NCI-H524 treated with DMSO at 0.1 percent for 48 hours (cell line): ENCODE measurements around the gene KIF17.
"Not testable (repeated sequence)": the region's sequence is repeated elsewhere in the genome, so short reads cannot be mapped to it uniquely, and the experiment has no call there.

Experiments
- DNase-seq: peaks from one replicate; lab custom pipeline; 2025; lab: John Stamatoyannopoulos, UW

Gene KIF17

DNA sequence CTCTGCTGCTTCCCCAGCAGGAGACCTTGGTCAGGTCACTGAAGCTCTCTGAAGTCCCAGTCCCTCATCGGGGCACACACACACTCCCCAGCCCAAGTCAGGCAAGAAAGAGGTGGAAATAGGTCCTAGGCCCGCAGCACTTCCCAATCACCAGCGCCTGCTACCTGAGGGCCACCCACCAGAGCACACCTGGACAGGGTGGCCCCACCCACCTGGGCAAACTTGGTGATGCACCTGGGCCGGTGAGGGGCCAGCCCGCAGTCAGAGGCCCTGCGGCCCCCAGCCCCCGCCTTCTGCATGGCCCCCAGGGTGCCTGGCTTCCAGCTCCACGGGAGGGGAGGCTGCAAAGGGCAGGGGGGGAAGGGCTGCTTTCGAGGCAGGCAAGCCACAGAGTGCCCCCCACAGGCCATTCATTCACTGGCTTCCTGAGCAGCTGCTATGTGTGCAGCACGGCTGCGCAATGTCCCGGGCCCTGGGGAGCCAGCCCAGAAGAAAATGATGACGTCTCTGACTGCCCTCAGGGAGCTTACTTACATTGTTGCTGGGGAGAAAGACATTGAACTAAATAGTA lies 10.0 kb upstream of the KIF17 start:
- DNase-seq, result no peak

DNA sequence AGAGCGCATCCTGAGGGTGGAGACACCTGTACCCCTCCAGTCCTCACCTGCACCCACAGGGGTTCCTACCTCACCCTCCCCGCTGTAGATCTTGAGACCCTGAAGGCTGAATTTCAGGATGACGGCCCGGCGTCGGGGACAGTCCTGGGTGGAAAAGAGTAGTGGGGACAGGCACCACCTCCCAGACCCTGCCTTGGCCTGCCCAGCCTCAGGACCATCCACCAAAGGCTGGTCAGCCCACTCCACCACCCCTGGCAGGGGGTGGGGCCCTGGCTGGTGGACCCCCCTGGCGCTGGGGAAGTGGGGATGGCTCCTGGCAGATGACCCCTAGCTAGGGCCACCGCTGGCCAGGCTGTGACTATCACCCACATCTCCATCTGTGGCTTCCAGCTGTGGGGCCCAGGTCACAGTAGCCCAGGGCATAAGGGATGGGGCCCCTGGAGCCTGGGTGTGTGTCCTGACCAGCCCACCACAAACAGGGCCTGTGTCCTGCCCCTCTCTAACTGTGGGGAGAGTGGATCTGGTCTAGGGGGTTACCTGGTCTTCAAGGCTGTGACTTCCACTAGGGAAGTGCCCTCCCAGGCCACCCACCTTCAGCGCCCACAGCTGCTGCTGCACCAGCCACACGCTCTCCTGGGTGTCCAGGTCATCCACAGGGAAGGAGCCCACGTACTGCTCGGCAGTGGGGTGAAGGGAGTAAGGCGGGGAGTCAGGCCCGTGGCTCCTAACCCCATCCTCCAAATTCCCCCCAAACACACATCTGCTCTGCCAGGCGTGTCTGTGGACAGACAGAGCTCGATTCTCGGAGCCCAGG lies 9.3 kb upstream of the KIF17 start:
- no peak for DNase-seq

DNA sequence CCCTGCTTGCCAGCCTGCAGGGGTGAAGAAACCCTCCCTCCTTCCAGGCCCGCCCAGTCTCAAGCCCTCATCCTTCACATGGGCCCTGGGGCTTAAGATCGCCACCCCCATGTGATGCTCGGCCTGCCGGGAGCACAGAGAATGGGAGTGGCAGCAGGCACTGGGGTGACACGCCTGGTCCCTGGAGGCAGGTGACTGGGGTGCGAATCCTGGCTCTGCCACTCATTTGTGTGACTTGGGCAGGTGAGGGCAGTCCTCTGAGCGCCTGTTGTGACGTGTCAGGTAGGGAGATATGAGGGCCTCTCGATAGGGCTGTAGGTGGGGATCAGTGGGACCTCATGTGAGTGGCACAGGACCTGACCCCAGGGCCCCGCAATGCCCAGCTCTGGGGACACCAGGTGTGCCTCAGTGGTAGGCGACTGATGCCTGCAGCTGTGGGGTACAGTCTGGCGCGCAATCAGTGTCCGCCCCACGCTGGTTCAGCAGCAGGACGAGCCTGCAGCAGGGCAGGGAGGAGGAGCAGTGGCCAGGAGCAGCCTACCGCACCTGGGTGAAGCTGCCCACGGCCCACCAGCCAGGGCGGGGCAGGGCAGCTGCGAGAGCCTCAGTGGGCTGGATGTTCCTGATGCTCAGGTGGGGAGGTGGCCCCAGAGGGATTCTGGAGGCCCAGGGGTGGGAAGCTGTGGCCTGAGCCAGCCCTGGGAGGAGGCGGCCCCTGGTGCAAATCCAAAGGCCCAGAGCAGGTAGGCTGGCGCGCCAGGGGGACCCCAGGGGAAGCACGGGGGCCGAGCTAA lies 8.5 kb upstream of the KIF17 start:
- no peak for DNase-seq

DNA sequence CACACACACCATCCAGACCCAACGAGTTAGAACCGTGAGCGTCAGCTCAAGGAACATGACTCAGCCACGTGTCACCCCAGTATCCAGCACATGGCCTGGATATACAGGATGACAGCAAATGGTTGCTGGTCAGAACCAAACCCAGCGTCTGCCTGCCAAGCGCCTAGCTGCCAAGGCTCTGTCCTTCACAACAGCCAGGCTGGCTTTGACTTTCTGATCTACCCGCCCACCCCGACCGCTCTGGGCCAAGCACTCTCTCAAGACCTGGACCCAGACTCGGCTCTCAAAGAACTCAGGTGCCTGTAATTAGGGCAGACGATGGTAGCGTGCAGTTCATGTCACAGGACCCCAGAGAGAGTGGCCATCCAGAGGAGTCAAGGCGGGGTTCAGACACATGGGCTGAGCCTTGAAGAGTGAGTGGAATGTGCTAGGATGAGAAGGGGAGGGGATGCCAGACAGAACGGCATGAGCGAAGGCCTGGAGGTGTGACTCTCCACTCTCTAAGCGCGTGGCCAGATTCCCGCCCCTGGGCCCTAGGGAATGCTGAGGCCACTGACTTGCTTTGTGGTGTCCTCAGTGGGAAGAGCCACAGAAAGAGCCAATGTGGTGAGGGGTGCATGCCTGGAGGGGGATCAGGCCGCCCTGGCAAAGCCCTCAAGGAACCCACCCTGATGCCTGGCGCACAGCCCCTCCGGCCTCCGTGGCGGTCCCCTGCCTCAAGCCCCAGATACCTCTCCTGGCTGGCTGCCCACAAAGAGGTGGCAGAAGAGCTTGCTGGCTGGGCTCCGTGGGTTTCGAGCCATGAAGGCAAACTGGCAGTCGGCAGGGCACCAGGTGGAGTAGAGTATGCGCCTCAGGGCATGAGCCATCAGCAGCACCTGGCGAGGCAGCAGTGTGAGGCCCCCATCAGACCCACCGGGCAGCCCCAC lies 7.6 kb upstream of the KIF17 start:
- no peak for DNase-seq

DNA sequence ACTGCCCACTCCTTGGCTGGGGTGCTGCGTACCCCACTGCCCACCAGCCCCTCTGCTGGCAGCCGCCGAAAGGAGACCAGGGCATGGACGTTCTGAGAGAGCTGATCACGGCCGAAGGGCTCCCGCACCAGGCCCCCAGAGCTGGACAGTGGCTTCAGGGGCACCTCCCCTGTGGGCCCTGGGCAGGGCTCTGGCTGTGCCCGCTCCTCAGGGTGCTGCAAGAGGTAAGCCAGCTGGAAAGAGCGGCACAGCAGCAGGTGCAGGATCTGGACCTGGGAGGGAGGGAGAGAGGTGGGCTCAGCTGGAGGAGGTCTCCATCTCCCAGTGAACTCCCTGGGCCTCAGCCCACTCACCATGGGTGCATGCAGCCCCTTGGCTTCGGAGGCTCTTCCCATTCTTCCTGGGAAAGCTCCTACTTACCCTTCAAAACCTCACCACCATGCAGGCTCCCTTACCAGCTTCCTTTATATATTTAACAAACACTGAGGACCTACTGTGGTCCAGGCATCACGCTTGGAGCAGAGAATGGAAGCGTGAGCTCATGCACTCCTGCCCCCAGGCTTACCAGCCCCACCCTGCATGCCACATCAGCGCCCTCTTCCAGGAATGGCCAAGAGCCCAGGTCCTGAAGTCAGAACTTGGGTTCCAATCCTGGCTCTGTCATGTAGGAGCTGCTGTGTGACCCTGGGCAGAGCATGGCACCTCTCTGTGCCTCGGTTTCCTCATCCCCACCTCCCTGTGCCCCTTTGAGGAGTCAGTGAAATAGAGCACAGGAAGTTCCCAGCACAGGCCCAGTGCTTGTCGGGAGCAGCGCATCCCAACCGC lies 6.8 kb upstream of the KIF17 start:
- no peak for DNase-seq

DNA sequence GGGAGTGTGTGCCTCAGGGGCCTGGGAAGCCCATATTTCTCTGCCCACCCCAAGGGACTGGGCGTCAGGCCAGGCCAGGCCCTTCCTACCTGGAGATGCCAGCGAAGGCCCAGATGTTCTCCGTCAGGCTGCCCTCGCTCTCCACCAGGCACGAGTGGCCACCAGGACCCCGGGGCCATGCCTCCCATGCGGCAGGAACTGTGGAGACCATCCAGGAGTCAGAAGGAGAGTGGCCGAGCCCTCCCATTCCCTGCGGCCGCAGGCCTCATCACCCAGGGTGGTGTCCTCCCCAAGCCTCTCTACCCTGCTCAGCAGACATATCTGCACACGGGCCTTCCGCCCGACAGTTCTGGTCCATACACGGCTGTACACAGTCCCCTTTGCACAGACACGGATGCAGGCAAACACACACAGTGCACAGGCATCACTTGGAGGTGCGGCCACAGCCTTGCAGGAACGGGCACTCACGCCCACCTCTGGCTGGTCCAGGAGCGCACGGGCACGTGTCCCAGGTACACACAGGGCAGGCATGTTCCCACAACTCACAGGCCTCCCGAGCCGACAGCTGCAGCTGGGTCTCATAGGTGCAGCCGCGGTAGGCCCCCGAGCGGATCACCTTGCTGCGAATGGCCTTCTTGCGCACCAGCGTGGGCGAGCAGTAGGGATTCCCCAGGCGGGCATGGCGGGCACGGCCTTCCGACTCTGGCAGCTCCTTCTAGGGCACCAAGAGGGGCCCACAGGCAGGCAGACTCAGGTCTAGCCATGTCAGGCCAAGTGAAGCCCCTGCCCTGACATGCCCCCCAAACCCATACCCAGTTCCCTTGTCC lies 5.9 kb upstream of the KIF17 start:
- DNase-seq, result no peak

DNA sequence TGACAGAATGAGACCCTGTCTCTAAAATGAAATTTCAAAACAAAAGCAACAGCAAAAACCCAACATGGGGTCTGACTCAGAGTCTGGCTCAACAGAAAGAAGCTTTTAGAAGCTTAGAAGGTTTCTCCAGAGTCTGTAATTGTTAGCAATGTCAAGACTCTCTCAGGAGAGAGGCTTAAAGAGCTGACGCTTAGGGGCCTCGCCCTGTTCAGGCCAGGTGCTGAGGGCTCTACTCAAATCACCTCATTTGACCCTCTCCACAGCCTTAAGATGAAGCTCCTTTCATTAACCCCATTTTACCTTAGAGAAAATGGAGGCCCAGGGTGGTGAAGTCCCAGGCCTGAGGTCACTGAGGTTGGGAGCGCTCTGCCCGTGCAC lies 5.3 kb upstream of the KIF17 start:
- no peak for DNase-seq

DNA sequence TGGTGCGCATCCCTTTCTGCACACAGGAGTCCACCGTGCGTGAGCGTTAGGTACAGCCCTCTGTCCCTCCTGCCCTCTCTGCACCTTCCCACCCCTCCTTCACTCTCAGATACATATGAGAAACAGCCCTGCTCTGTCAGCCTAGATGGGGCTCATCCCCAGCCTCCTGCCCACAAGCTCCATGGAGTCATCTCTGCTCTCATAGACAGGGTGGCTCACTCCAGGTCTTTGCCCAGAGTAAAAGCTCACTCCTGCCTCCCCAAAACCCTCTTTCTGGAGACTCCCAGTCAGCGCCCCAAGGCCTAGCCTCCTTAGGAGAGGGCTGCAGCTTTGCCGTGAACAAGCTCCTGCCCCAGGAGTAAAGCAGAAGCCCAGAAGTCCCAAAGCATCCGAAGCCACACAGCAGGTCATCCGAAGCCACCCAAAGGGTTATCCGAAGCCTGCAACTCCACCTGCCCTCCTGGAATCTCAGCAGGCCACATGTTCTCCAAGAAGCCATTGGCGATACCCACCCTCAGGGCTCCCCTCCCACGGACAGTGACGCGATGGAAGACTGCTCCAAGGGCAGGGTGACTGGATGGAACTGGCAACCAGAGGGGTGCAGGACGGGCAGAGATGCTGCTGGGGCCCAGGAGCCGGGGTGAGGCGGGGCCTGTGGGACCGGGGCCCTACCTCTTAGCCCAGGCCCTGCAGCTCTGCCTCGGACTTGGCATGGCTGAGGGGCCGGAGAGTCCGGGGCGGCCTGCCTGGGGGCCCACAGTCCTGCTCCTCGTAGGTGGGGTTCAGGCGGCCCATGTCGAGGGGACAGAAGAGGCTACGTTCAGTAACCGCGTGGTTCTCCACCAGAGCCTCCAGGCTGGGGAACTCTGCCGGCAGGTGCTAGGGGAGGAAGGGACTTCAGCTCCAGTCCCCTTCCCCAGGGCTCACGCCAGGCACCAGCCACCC lies 3.6 kb upstream of the KIF17 start:
- no peak for DNase-seq

DNA sequence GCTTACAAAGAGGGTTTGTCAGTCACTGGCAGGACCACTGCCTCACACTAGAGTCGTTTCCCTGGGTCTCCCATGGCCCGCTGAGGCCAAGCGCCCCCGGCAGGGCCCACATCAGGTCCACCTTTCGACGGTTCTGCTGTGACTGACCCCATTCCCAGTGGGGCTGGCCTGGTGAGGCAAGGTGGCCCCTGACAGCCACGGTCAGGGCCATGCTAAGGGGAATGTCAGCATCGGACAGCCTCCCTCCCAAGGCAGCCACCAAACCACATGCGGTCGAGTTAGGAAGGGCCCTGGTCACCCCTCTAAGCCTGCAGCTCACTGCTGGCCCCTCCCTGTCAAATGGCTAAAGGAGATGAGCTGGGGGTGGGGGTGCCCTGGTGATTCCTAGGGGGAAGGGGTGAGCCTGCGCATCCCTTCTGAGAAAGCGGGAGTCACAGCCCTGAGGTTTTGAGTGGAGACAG lies 2.9 kb upstream of the KIF17 start:
- no peak for DNase-seq

DNA sequence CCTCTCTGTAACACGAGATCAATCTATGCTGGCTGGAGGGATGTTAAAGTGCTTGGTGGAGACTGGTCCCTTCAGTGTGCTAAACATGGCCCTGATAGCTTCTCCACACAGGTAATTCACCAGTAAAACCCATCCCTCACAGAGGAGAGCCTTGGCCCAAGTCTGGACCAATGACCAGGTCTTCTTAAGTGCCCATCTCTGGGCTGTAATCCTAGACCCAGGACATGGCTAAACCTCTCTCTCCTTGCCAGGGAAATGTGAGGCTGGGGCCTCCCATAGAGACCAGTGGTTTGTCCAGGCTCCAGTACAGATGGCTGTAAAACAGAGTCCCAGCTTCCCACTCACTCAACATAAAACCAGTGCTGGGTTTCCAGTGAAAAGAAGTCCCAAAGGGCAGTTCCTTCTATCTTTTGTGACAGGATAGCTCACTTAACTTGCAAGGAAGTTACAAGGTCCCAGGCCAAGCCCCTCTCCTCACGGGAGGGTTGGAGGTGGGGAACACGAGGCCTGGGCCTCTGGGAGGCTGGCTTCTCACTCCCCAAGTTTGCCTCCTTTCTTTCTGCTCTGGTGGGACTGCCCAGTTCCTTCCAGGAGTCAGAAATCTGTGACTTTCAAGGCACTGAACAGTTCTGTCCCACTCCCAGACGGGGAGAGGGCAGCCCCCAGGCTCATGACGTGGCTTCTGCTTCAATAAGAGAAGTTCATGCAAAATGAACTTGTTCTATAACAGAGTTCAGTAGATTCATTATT lies 2.2 kb upstream of the KIF17 start:
- DNase-seq, result no peak

DNA sequence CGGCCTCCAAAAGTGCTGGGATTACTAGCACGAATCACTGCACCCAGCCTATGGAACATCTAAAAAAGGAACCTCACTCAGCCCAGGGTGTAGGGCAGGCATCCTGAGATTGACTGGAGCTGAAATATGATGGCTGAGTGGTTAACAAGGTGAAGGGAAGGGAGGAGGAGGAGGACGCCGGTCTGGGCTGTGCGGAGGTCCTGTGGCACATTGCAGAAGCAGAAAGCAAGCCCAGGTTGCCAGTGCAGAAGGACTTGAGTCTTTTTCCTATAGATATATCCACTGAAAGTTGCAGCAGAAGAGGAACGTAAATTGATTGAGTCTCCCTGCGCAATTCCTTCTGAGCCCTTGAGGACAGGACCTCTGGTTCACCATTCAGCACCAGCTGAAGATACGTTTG lies 1.5 kb upstream of the KIF17 start:
- DNase-seq, result no peak

DNA sequence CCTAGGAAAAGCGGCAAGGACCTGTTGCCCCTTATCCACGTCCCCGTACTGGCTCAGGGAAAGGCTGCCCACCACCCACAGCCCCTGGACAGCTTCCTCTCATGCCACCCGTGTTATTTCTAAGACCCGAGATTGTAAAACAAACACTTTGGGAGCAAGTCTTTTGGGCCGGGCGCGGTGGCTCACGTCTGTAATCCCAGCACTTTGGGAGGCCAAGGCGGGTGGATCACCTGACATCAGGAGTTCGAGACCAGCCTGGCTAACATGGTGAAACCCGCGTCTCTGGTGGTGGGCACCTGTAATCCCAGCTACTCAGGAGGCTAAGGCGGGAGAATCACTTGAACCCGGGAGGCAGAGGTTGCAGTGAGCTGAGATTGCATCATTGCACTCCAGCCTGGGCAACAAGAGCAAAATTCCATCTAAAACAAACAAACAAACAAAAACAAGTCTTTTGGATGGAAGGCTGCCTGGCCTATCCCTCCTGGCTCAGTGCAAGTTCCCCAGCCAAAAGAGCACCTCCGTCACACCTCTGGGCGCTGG lies 606 bp upstream of the KIF17 start:
- not testable (repeated sequence) for DNase-seq

DNA sequence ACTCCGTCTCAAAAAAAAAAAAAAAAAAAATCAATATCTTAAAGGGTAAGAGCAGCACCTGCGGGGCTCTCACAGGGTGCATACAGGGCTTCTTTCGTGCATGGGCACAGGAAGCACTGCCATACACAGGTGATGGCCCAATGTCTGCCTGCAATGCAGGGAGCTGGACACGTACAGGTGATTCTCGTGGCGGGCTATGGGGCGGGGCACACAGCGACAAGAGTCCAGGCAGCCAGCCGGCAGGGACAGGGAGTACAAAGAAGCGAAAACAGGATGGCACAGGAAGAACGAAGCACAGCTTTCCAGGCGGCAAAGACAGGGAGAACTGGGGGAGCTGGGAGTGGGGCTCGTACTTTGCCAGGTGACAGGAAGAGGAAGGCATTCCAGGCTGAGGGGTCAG lies 1.6 kb downstream of the KIF17 start:
- no peak for DNase-seq

DNA sequence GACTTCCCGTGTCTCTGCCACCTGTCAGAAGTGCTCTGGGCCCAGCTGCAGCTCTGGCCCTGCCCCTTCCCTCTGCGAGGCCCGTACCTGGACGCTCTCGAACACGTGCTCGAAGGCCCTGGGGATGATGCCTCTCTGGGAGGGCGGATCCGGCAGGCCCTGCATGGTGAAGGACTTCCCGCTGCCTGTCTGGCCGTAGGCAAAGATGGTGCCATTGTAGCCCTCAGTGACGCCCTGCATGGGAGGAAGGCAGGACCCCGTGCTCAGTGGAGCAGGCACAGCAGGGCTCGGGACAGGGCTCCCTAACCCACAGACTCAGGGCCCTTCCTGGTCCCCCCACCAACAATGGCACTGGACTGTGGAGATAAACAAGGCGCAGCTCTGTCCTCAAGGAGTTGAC lies 2.4 kb downstream of the KIF17 start:
- no peak for DNase-seq

DNA sequence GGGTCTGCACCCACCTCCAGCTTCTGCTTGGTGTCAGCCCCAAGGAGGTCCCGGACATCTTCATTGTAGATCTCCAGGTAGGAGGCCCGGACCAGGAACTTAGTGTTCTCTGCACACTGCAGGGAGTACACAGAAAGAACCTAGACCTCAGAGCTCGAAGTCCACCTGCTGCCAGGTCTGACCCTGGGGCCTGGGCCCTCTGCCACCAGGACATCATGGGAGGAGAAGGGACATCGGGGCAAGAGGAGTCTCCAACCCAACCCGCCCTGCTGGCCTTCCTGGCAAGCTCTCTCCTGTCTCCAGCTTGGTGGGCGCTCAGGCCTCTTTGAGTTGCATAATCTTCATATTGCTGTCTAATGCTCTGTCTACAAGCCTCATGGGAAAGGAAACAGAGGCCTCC lies 4.4 kb downstream of the KIF17 start:
- no peak for DNase-seq

DNA sequence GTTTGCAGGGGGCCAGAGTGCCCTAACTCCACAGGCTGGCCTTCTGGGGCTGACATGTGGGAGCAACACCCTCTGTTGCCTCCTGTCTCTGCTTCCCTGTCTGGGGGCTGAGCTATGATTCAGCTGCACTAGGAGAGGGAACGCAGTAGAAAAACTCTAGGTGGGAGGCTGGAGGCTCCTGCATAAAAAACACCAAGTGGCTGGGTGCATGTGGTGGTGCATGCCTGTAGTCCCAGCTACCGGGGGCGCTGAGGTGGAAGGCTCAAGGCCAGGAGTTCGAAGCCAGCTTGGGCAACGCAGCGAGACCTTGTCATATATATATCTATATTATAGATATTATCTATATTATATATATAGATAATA lies 5.6 kb downstream of the KIF17 start:
- DNase-seq, result peak; percentile 65

DNA sequence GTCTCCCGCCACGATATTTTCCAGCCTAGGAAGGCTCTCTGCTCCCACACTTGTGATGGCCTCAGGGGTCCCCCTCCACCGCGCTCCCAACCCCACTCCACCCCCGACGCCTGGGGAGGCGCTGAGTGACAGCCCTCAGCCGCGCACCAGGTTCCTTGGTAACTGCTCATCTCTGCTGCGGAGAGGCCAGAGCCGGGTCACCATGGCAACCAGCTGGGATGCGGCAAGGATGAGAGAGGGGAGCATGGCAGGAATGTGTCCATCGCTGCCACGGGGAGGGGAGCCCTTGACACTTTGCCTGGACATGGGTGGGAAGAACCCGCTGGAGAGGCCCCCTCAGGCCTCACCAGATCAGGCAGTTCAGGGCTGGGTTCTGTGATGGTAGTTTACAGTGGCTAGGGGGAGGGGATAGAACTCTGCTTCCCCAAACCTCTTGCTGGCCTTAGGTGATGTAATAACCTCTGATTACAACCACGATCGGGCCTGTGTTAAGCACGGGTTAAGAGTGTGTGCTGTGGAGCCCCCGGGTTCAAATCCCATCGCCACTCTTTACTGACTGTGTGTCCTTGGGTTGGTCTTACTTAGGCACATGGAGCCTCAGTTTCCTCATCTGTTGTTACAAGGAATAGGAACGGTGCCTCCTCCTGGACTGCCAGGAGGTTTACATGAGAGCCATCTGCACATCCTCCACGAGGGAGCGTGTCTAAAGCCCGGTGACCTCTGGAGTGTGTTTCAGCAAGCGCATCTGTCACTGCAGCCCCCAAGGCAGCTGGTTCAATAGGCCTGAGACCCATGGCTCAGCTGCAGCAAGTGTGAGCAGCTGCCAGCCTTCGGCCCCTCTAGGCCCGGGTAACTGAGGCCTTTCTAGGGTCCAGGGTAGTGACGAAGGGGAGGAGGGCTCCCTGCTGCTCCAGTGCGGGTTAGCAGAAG lies 6.3 kb downstream of the KIF17 start:
- peak; percentile 68 for DNase-seq
